Activated naive CD8-positive, alpha-beta T cell treated with anti-CD3 and anti-CD28 coated beads, Interleukin-2, amount 10 ng/mL, durations not matched to agents 7 days and 5 days (primary cell): ENCODE results near the gene CCPG1. TPM values are rescaled to one million over a fixed set of nuclear protein-coding genes. Genes with fewer than 3 reads are reported as not detected.
"Not testable (repeated sequence)": the region's sequence is repeated elsewhere in the genome, so short reads cannot be mapped to it uniquely, and the experiment has no call there.

ENCODE experiments used
- ATAC-seq: fragments of 150-1000 bp; cut with Tn5 transposase; one replicate; pipeline ENCODE4 v1.10.0; 2021; ENCODE audit warnings: low read depth, moderate library complexity
- POLR2A ChIA-PET: fragments of 350-600 bp; sonication (Branson Sonifier 250); formaldehyde crosslinking; loops from one replicate; lab custom pipeline; 2021; ENCODE audit warnings: antibody characterized with exemption; lab: Charles Lee
- DNase-seq: peaks from one replicate; pipeline ENCODE4 v3.0.0; 2021
- H3K27ac Mint-ChIP-seq: one replicate; pipeline ENCODE4 v1.8.0; 2022; ENCODE audit warnings: mild to moderate bottlenecking, mixed read lengths
- H3K27me3 Mint-ChIP-seq: one replicate; pipeline ENCODE4 v1.8.0; 2022; ENCODE audit warnings: mild to moderate bottlenecking, moderate library complexity, mixed read lengths
- H3K36me3 Mint-ChIP-seq: one replicate; pipeline ENCODE4 v1.8.0; 2021; ENCODE audit warnings: mild to moderate bottlenecking, mixed read lengths
- H3K4me1 Mint-ChIP-seq: one replicate; pipeline ENCODE4 v1.8.0; 2021; ENCODE audit warnings: mixed read lengths
- H3K4me3 Mint-ChIP-seq: one replicate; pipeline ENCODE4 v1.8.0; 2022; ENCODE audit warnings: mild to moderate bottlenecking, moderate library complexity, mixed read lengths
- H3K9me3 Mint-ChIP-seq: one replicate; pipeline ENCODE4 v1.8.0; 2021; ENCODE audit warnings: mixed read lengths
- total RNA-seq, 2 experiments: library from RNA; stranded (reverse); gene quantifications; one replicate each; pipeline ENCODE4 v1.2.3, GENCODE V29; 2021

Gene CCPG1, protein sequence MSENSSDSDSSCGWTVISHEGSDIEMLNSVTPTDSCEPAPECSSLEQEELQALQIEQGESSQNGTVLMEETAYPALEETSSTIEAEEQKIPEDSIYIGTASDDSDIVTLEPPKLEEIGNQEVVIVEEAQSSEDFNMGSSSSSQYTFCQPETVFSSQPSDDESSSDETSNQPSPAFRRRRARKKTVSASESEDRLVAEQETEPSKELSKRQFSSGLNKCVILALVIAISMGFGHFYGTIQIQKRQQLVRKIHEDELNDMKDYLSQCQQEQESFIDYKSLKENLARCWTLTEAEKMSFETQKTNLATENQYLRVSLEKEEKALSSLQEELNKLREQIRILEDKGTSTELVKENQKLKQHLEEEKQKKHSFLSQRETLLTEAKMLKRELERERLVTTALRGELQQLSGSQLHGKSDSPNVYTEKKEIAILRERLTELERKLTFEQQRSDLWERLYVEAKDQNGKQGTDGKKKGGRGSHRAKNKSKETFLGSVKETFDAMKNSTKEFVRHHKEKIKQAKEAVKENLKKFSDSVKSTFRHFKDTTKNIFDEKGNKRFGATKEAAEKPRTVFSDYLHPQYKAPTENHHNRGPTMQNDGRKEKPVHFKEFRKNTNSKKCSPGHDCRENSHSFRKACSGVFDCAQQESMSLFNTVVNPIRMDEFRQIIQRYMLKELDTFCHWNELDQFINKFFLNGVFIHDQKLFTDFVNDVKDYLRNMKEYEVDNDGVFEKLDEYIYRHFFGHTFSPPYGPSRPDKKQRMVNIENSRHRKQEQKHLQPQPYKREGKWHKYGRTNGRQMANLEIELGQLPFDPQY
- total RNA-seq: 10 to 100 TPM; 16.0 to 18.8 TPM

DNA sequence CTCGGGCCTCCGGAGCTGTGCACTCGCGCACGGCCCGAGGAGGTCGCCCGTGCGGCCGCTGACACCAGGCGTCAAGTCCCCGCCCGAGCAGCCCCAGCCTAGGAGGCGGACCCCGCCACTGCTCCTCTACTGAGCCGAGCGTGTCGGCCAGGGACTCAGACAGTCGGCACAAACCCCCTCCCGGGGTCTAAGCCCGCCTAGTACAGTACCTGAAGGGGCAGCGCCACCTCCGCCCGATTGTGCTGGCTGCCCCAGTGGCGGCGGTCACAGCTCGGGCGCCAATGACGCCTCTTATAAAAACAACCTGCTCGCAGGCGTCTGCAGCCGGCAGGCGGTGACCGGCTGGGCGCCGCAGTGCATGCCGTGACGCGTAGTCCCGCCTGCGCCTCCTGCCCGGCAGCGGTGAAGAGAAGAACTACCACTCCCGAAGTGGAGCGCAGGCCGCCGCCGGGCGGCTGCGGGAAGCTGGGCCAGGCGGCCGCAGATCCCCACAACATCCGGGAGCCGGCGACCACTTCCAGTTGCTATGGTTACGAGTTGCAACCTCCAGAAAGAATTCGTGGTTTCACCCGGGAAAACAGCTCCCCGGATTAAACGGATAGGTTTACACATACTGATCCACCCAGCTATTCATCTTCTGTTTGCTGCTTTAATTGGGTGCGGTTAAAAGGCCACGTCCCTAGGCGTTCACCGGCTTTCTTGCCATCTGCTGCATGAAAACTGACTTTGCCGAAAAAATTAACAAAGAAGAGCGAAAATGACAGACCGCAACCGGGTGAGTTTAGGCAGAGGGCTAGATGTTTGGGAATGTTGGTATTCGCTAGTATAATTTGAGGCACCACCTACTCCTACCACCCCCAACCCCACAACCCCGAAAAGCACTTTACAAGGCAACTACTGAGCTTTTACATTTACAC is at the start of gene CCPG1, which contains the start of gene PIERCE2:
CCPG1 (minus strand) TSS at position 348 of the 917 bp plus-strand sequence. CDS start 18,935 bp downstream, outside the sequence.
PIERCE2 (plus strand) TSS at position 484 of the 917 bp plus-strand sequence; CDS start at position 758, 274 bp downstream.
- peak; percentile 90 for DNase-seq
- H3K4me3 Mint-ChIP-seq: peak within 1 kb of the TSS; percentile 85
- H3K27me3 Mint-ChIP-seq: peaks cover 3% of the 10 kb centered on the region
- peak within 1 kb of the TSS; percentile 85 for H3K27ac Mint-ChIP-seq
- peak; percentile 96 for ATAC-seq
- H3K4me1 Mint-ChIP-seq: peaks cover 18% of the 10 kb centered on the region
- no peaks in the 10 kb centered on the region for H3K9me3 Mint-ChIP-seq
- H3K36me3 Mint-ChIP-seq: no peaks in the 10 kb centered on the region
- POLR2A ChIA-PET: interaction anchor here (0.8 to 2.5 kb wide), 4 partner anchors 83 to 211 kb away, joined by 3 to 20 read pairs (median 6); partner anchors contain the start of genes PIGB, PIGBOS1 and RSL24D1

DNA sequence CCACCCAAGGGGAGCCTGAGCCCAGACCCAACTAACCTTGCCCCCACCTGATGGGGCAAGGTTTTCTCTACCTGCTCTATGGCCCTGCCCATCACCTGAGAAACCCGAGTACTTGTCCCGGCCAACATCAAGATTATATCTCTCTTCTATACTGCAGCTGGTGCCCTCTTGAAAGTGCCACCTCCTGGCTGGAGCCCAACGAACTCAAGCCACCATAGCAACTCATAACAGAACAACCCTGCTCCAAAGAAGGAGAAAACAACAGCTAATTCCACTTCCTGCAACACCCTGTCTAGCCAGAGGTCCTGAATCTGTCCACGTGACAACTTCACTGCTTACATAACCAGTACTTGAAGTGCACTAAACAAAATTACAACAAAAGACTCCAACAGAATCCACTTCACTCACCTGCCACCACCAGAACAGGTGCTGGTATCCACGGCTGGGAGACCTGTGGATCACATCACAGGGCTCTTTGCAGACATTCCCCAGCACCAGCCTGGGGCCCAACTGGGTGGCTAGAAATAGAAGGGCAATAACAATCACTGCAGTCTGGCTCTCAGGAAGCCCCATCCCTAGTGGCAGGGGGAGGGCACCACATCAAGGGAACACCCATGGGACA is 49.4 kb upstream of the CCPG1 start:
- H3K4me1 Mint-ChIP-seq: no peaks in the 10 kb centered on the region
- no peak overlapping the region for H3K4me3 Mint-ChIP-seq
- no peaks in the 10 kb centered on the region for H3K36me3 Mint-ChIP-seq
- DNase-seq: no peak
- POLR2A ChIA-PET: no interaction called here
- H3K27ac Mint-ChIP-seq: no peak overlapping the region
- ATAC-seq: no peak
- peaks cover 4% of the 10 kb centered on the region for H3K27me3 Mint-ChIP-seq
- peaks cover 16% of the 10 kb centered on the region for H3K9me3 Mint-ChIP-seq

DNA sequence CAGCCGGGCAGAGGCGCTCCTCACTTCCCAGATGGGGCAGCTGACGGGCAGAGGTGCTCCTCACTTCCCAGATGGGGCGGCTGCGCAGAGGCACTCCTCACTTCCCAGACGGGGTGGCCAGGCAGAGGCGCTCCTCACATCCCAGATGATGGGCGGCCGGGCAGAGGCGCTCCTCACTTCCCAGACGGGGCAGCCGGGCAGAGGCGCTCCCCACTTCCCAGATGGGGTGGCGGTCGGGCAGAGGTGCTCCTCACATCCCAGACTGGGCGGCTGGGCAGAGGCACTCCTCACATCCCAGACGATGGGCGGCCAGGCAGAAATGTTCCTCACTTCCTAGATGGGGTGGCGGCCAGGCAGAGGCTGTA is 38.9 kb upstream of the CCPG1 start:
- H3K4me1 Mint-ChIP-seq, H3K4me3 Mint-ChIP-seq, H3K27me3 Mint-ChIP-seq, DNase-seq, POLR2A ChIA-PET, ATAC-seq, H3K27ac Mint-ChIP-seq, H3K9me3 Mint-ChIP-seq, H3K36me3 Mint-ChIP-seq: not testable (repeated sequence)

DNA sequence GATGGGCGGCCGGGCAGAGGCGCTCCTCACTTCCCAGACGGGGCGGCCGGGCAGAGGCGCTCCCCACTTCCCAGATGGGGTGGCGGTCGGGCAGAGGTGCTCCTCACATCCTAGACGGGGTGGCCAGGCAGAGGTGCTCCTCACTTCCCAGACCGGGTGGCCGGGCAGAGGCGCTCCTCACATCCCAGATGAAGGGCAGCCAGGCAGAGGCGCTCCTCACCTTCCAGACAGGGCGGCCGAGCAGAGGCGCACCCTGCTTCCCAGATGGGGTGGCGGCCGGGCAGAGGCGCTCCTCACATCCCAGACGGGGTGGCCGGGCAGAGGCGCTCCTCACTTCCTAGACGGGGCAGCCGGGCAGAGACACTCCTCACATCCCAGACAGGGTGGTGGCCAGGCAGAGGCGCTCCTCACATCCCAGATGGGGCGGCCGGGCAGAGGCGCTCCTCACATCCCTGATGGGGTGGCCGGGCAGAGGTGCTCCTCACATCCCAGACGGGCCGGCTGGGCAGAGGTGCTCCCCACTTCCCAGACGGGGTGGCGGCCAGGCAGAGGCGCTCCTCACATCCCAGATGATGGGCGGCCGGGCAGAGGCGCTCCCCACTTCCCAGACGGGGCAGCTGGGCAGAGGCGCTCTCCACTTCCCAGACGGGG is 38.3 kb upstream of the CCPG1 start:
- H3K9me3 Mint-ChIP-seq, H3K27me3 Mint-ChIP-seq, DNase-seq, ATAC-seq, H3K4me1 Mint-ChIP-seq, H3K4me3 Mint-ChIP-seq, H3K36me3 Mint-ChIP-seq, H3K27ac Mint-ChIP-seq, POLR2A ChIA-PET: not testable (repeated sequence)

DNA sequence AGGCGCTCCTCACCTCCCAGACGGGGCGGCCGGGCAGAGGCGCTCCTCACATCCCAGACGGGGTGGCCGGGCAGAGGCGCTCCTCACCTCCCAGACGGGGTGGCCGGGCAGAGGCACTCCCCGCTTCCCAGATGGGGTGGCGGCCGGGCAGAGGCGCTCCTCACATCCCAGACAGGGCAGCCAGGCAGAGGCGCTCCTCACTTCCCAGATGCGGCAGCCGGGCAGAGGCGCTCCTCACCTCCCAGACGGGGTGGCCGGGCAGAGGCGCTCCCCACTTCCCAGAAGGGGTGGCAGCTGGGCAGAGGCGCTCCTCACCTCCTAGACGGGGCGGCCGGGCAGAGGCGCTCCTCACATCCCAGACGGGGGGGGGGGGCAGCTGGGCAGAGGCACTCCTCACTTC is 37.8 kb upstream of the CCPG1 start:
- H3K9me3 Mint-ChIP-seq, POLR2A ChIA-PET, H3K36me3 Mint-ChIP-seq, H3K4me3 Mint-ChIP-seq, H3K27ac Mint-ChIP-seq, DNase-seq, ATAC-seq, H3K27me3 Mint-ChIP-seq, H3K4me1 Mint-ChIP-seq: not testable (repeated sequence)

DNA sequence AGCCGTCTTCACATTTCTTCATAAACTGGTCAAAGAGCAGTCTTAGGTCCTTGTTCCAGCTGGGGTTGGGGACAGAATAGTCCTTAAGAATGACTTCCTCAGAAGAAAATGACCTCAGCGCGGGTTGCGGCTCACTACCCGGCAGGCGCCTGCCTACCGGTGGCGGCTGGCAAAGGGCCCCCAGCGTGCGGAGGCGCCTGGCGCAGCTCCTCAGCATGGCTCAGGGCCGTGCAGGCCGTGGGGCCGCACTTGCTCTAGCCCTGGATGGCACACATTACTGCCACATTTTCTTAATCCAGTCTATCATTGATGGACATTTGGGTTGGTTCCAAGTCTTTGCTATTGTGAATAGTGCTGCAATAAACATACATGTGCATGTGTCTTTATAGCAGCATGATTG is 35.0 kb upstream of the CCPG1 start:
- POLR2A ChIA-PET, H3K4me3 Mint-ChIP-seq: not testable (repeated sequence)

DNA sequence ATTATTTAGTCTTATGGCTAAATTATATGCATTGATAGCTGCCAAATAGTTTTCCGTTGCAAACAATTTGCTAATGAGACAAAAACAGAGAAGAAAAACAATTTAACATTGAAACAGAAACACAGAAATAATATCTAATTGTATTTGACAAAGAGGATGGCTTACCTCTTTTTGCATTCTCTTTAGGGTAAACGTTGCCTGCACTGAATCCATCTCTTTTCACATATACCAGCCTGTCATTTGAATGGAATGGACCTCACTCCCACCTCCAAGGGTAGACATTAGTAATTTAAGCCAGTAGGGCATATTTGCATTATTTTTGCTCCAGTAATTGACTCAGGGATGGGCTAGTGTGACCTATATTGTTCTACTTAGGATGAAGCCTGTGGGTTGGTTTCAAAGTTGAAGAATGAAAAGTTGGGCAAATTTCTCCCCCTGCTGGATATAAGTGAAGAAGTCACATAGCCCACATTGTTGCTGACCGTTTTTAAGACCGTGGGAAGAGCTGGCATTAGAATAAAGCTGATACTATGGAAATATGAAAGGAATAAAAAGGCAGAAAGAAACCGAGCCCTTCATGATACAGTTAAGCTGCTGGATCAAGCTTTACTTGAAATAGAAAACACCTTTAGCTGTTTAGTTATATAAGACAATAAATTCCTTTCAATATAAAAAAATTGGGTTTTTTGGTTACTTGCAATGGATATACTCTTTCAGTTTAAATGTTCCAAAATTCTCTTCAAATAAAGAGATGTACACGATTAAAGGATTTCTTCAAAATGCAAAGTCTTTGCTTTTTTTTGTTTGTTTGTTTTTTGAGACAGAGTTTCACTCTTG is 27.0 kb upstream of the CCPG1 start:
- no peaks in the 10 kb centered on the region for H3K36me3 Mint-ChIP-seq
- H3K9me3 Mint-ChIP-seq: no peaks in the 10 kb centered on the region
- no peak overlapping the region for H3K4me3 Mint-ChIP-seq
- no peak for DNase-seq
- H3K27ac Mint-ChIP-seq: no peak overlapping the region
- no peaks in the 10 kb centered on the region for H3K27me3 Mint-ChIP-seq
- peak; percentile 54 for ATAC-seq
- POLR2A ChIA-PET: interaction anchor here (1.8 kb wide), 1 partner anchor 116 kb away, joined by 5 read pairs; the partner anchor contains the start of genes PIGB and PIGBOS1
- H3K4me1 Mint-ChIP-seq: peaks cover 5% of the 10 kb centered on the region

More for the DNA sequence above, 35.0 kb upstream of the CCPG1 start:
- not testable (repeated sequence) for ATAC-seq, H3K27me3 Mint-ChIP-seq, H3K4me1 Mint-ChIP-seq, H3K36me3 Mint-ChIP-seq, H3K27ac Mint-ChIP-seq, H3K9me3 Mint-ChIP-seq, DNase-seq

DNA sequence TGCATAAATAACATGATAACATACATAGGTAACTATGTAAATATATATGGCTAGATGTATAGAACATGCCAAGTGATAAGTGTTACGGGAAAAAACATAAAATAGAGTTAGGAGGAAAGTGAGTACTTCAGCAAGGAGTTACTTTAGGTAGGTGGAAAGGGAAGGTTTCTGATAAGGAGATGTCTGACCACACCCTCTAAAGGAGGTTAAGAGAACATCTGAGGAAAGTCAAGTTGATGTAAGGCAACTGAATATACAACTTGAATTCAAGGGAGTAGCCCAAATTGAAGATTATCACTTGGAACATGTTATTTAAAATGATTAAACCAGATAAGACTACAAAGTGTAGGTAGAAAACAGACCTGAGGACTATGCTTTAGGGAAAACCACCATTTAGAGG is 13.9 kb upstream of the CCPG1 start:
- DNase-seq (no peak), ATAC-seq (no peak)
- no peak overlapping the region for H3K27ac Mint-ChIP-seq
- peaks cover 2% of the 10 kb centered on the region for H3K27me3 Mint-ChIP-seq
- H3K9me3 Mint-ChIP-seq: no peaks in the 10 kb centered on the region
- H3K4me3 Mint-ChIP-seq: no peak overlapping the region
- no peaks in the 10 kb centered on the region for H3K36me3 Mint-ChIP-seq
- H3K4me1 Mint-ChIP-seq: no peaks in the 10 kb centered on the region
- POLR2A ChIA-PET: no interaction called here

DNA sequence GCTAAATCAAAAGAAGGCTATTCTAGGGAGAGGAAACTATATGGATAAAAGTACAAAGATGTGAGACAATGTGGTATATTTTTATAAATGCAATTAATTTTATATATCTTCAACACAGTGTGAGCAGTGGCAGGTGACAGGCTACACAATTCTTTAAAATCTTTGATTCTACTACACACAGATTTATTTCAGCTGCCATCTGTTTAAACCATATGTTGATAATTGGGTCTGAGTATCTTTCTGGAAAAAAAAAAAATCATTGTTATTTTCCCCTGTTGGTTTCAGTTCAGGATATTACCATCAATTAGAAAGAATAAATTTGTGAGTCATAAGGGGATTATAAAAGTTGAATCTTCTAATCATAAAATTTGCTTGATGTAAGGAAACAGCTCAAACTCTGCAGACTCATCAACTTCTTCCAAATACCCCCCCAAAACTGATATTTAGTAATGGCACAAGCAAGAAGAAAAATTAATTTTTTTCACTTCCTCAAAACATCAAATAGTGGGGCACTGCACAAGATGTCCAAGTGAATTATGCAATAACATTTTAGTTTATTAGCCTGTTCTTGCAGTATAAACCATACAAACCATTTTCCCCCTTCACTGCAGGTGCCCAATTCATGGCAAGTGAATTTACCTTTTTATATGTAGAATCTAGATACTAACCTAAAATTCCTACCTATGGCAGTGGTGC is 12.2 kb upstream of the CCPG1 start:
- no peaks in the 10 kb centered on the region for H3K4me1 Mint-ChIP-seq
- no peak overlapping the region for H3K27ac Mint-ChIP-seq
- H3K4me3 Mint-ChIP-seq: no peak overlapping the region
- H3K9me3 Mint-ChIP-seq: no peaks in the 10 kb centered on the region
- POLR2A ChIA-PET: no interaction called here
- no peak for ATAC-seq
- peaks cover 2% of the 10 kb centered on the region for H3K27me3 Mint-ChIP-seq
- DNase-seq: no peak
- H3K36me3 Mint-ChIP-seq: no peaks in the 10 kb centered on the region

DNA sequence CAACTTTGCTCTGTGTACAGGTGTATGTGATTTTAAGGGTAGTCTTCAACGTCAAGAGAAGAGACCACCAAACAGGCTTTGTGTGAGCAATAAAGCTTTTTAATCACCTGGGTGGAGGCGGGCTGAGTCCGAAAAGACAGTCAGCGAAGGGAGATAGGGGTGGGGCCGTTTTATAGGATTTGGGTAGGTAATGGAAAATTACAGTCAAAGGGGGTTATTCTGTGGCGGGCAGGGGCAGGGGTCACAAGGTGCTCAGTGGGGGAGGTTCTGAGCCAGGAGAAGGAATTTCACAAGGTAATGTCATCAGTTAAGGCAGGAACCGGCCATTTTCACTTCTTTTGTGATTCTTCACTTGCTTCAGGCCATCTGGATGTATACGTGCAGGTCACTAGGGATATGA is 9.5 kb upstream of the CCPG1 start:
- not testable (repeated sequence) for ATAC-seq

DNA sequence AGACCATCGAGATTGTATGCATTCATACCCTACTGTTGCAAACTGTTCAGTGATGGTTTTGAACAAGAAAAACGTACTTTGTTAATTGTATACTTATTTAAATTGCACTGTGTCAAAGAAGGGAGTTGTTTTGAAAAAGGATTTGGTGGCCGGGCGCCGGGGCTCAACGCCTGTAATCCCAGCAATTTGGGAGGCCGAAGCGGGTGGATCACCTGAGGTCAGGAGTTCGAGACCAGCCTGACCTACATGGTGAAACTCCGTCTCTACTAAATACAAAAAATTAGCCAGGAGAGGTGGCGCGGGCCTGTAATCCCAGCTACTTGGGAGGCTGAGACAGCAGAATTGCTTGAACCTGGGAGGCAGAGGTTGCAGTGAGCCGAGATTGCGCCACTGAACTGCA is 817 bp upstream of the CCPG1 start:
- not testable (repeated sequence) for H3K36me3 Mint-ChIP-seq, ATAC-seq, H3K27ac Mint-ChIP-seq, H3K9me3 Mint-ChIP-seq, DNase-seq, H3K27me3 Mint-ChIP-seq
- peaks cover 13% of the 10 kb centered on the region for H3K4me1 Mint-ChIP-seq
- POLR2A ChIA-PET: interaction anchor here (0.8 to 2.5 kb wide), 4 partner anchors 84 to 212 kb away, joined by 3 to 20 read pairs (median 6); partner anchors contain the start of genes PIGB, PIGBOS1 and RSL24D1
- peak overlapping the region; percentile 85 for H3K4me3 Mint-ChIP-seq

More for the DNA sequence above, 9.5 kb upstream of the CCPG1 start:
- H3K36me3 Mint-ChIP-seq, H3K9me3 Mint-ChIP-seq, H3K4me3 Mint-ChIP-seq, H3K27ac Mint-ChIP-seq, DNase-seq, H3K4me1 Mint-ChIP-seq, H3K27me3 Mint-ChIP-seq, POLR2A ChIA-PET: not testable (repeated sequence)
